ENCODE data around the gene GALNT18.

GRCh38 chr11:11615086-11615485 is 6.7 kb downstream of the GALNT18 start:
- TF ChIP-seq POLR2A (IDR thresholded peaks at IDR 0.05) (no peak), CTCF (IDR thresholded peaks at IDR 0.05) (no peak)

All from right lobe of liver (tissue), 4 donors.